ENCODE results near the gene CLOCK. TPM values are rescaled to one million over a fixed set of nuclear protein-coding genes. Genes with fewer than 3 reads are reported as not detected.

Gene CLOCK
- total and polyA plus RNA-seq, 2 of the 8 experiments (the other 6 are each of a cell fraction or from before 2014, with no cell fraction given) = 7.7 to 24.2 TPM

DNA sequence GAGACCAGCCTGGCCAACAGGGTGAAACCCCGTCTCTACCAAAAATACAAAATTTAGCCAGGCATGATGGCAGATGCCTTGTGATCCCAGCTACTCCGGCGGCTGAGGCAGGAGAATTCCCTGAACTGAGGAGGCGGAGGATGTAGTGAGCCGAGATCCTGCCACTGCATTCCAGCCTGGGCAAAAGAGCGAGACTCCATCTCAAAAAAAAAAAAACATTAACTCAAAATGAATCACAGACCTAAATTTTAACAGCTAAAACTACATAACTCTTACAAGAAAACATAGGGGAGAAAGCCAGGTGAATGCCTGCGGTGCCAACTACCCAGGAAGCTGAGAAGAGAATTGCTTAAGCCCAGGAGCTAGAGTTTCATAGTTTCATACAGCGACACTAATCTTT lies 96.1 kb downstream of the CLOCK start:
- Histone ChIP-seq H3K79me2 (ENCODE audit: control insufficient read depth in 1 of 2, insufficient read depth in 2 of 2, low read length in 2 of 2) (no peaks in the 10 kb centered on the region), H3K56ac (replicated peaks; ENCODE audit: insufficient read length, low read depth, low read length) (no peak overlapping the region), H3K4ac (replicated peaks; ENCODE audit: insufficient read length, low read depth, low read length) (no peak overlapping the region), H2BK5ac (ENCODE audit: low read depth, low read length) (no peak overlapping the region), H2AFZ (ENCODE audit: low read length) (no peak overlapping the region), H4K5ac (ENCODE audit: insufficient read length, low read depth, low read length) (no peak overlapping the region), H3K18ac (ENCODE audit: extremely low read depth, low read length) (no peak overlapping the region), H3K27ac (ENCODE audit: low read depth, low read length) (no peak overlapping the region), H3K4me1 (replicated peaks in 1 of 4; ENCODE audit: control insufficient read depth in 3 of 4, insufficient read depth in 4 of 4, low read length in 3 of 4) (no peaks in the 10 kb centered on the region), H4K20me1 (replicated peaks in 1 of 2; ENCODE audit: control insufficient read depth in 1 of 2, insufficient read depth in 2 of 2, low read length in 2 of 2) (peaks cover 0 to 1% of the 10 kb centered on the region in 2 experiments), H3K23me2 (ENCODE audit: low read depth, low read length) (no peaks in the 10 kb centered on the region), H3K9me3 (ENCODE audit: insufficient read depth in 2 of 2, low read depth in 1 of 2, low read length in 1 of 2) (no peaks in the 10 kb centered on the region), H2BK15ac (ENCODE audit: low read length) (no peak overlapping the region), H2BK12ac (ENCODE audit: low read depth, low read length) (no peak overlapping the region), H2AK5ac (ENCODE audit: low read depth, low read length) (no peak overlapping the region), H3K23ac (ENCODE audit: insufficient read length) (no peak overlapping the region), H3K4me2 (ENCODE audit: insufficient read depth in 1 of 2, low read depth in 2 of 2, low read length in 2 of 2) (no peak overlapping the region), H3K79me1 (ENCODE audit: low read depth, low read length) (no peaks in the 10 kb centered on the region), H3K36me3 (ENCODE audit: control insufficient read depth in 2 of 4, insufficient read depth in 4 of 4, low read length in 3 of 4) (peaks cover 7 to 39% (median 20%) of the 10 kb centered on the region in 4 experiments; a peak in 7 of 8 replicates), H3K4me3 (ENCODE audit: extremely low read depth in 1 of 4, insufficient read depth in 2 of 4, low read depth in 3 of 4, low read length in 4 of 4) (no peak overlapping the region), H2BK20ac (ENCODE audit: low read length) (no peak overlapping the region), H4K91ac (replicated peaks; ENCODE audit: insufficient read length, low read length) (no peak overlapping the region), H3K9ac (replicated peaks in 1 of 4; ENCODE audit: extremely low read depth in 1 of 4, low read depth in 3 of 4, low read length in 3 of 4) (no peak overlapping the region), H2BK120ac (replicated peaks; ENCODE audit: low read depth, low read length) (no peak overlapping the region), H4K8ac (ENCODE audit: extremely low read depth, insufficient read depth, low read length) (no peak overlapping the region), H3K27me3 (replicated peaks in 1 of 4; ENCODE audit: control insufficient read depth in 3 of 4, extremely low read depth in 1 of 4, insufficient read depth in 3 of 4, low read length in 3 of 4) (no peaks in the 10 kb centered on the region), H3K14ac (ENCODE audit: insufficient read length) (no peak overlapping the region)
- POLR2A ChIA-PET (ENCODE audit: partially characterized antibody) = interaction anchor here (1.0 kb wide), 1 partner anchor 13 kb away, joined by 3 read pairs; no protein-coding TSS in a partner anchor
- FAIRE-seq (no peak), DNase-seq (ENCODE audit: low read depth in 1 of 2, low spot score in 2 of 2) (no peak)
- TF ChIP-seq, protein P1, sequence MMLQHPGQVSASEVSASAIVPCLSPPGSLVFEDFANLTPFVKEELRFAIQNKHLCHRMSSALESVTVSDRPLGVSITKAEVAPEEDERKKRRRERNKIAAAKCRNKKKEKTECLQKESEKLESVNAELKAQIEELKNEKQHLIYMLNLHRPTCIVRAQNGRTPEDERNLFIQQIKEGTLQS (IDR thresholded peaks at IDR 0.05; ENCODE audit: insufficient read depth, low read depth, low read length) = no peak
- TF ChIP-seq, protein P2, sequence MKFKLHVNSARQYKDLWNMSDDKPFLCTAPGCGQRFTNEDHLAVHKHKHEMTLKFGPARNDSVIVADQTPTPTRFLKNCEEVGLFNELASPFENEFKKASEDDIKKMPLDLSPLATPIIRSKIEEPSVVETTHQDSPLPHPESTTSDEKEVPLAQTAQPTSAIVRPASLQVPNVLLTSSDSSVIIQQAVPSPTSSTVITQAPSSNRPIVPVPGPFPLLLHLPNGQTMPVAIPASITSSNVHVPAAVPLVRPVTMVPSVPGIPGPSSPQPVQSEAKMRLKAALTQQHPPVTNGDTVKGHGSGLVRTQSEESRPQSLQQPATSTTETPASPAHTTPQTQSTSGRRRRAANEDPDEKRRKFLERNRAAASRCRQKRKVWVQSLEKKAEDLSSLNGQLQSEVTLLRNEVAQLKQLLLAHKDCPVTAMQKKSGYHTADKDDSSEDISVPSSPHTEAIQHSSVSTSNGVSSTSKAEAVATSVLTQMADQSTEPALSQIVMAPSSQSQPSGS (IDR thresholded peaks at IDR 0.05; ENCODE audit: low read length) = no peak
- TF ChIP-seq SIX5 (IDR thresholded peaks at IDR 0.05; ENCODE audit: low read depth, low read length) (no peak), SIRT6 (IDR thresholded peaks at IDR 0.05; ENCODE audit: low read length) (no peak)
- TF ChIP-seq, protein P3, sequence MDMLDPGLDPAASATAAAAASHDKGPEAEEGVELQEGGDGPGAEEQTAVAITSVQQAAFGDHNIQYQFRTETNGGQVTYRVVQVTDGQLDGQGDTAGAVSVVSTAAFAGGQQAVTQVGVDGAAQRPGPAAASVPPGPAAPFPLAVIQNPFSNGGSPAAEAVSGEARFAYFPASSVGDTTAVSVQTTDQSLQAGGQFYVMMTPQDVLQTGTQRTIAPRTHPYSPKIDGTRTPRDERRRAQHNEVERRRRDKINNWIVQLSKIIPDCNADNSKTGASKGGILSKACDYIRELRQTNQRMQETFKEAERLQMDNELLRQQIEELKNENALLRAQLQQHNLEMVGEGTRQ (IDR thresholded peaks at IDR 0.05; ENCODE audit: low read length) = no peak
- WGBS, 2 experiments (ENCODE audit: extremely low coverage in 1 of 2, insufficient coverage in 1 of 2, insufficient read length in 1 of 2, insufficient replicate concordance in 2 of 2, low coverage in 1 of 2, low lambda C conversion rate in 2 of 2, missing lambda C conversion rate in 1 of 2) = 87% methylated on average over 8 of the region's 8 CpGs; no CpG with 5 or more reads in 1 of the 2 experiments
- CTCF ChIA-PET (ENCODE audit: partially characterized antibody) = interaction anchor here (0.7 to 1.0 kb wide), 2 partner anchors 42 to 377 kb away, joined by 3 read pairs; no protein-coding TSS in a partner anchor

All from H1 (cell line).